Fibroblast of pulmonary artery (primary cell): ENCODE data around the gene LRRC63.
"Not testable (repeated sequence)": the region's sequence is repeated elsewhere in the genome, so short reads cannot be mapped to it uniquely, and the experiment has no call there.

Experiments used
- DNase-seq: peaks from one replicate; pipeline ENCODE4 v3.0.0-alpha.2; 2010; ENCODE audit warnings: low read depth
- H3K4me3 ChIP-seq: replicated peaks from 2 replicates; pipeline ENCODE4 v1.5.1; 2011; ENCODE audit warnings: low read depth, mild to moderate bottlenecking, control low read depth, low read length, moderate library complexity
- TF ChIP-seq, protein P1 (sequence below): IDR thresholded peaks from 2 replicates; pipeline ENCODE4 v1.5.1; 2011; ENCODE audit warnings: mild to moderate bottlenecking, control low read depth, low read length, inconsistent platforms; ENCODE audit errors: missing control alignments

The LRRC63 gene

DNA sequence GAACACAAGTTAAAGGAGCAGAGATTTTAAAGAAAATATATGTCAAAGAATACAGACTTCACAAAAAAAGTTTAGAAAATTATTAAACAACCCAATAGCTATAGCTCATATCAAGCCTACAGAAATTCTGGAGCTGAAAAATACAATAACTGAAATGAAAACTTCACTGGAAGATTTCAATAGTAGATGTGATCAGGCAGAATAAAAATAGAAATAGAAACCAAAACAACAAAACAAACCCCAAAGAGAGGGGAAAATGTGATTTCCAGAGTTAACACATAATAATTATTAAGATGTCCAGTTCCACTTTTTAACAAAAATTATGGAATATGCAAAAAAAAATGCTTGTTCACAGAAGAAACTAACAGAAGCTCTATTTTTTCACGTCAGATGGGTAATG is 23.6 kb downstream of the LRRC63 start:
- TF ChIP-seq, protein P1, sequence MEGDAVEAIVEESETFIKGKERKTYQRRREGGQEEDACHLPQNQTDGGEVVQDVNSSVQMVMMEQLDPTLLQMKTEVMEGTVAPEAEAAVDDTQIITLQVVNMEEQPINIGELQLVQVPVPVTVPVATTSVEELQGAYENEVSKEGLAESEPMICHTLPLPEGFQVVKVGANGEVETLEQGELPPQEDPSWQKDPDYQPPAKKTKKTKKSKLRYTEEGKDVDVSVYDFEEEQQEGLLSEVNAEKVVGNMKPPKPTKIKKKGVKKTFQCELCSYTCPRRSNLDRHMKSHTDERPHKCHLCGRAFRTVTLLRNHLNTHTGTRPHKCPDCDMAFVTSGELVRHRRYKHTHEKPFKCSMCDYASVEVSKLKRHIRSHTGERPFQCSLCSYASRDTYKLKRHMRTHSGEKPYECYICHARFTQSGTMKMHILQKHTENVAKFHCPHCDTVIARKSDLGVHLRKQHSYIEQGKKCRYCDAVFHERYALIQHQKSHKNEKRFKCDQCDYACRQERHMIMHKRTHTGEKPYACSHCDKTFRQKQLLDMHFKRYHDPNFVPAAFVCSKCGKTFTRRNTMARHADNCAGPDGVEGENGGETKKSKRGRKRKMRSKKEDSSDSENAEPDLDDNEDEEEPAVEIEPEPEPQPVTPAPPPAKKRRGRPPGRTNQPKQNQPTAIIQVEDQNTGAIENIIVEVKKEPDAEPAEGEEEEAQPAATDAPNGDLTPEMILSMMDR: no peak
- H3K4me3 ChIP-seq: no peak overlapping the region
- no peak for DNase-seq

DNA sequence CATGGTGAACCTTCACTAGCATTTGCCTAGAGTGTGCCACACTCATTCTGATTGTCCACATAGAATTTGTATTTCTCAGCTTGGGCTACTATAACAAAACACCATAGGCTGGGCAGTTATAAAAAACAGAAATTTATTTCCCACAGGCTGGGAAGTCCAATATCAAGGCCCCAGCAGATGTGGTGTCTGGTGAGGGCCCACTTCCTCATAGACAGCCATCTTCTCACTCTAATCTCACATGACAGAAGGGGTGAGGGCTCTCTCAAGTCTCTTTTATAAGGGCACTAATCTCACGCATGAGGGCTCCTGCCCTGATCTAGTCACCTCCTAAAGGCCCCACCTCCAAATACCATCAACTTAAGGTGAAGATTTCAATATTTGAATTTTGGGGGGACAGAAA is 53.6 kb downstream of the LRRC63 start:
- TF ChIP-seq, protein P1: no peak
- no peak for DNase-seq
- no peak overlapping the region for H3K4me3 ChIP-seq

GRCh38 chr13:46267166-46267565 is 55.4 kb downstream of the LRRC63 start:
- TF ChIP-seq, protein P1: no peak
- DNase-seq: no peak
- no peak overlapping the region for H3K4me3 ChIP-seq

- H3K4me3 ChIP-seq: no peak overlapping the region
- DNase-seq: no peak
- TF ChIP-seq, protein P1: no peak
Observed at GRCh38 chr13:46270416-46270815, 58.7 kb downstream of the LRRC63 start.

- no peak for DNase-seq
- TF ChIP-seq, protein P1: no peak
- H3K4me3 ChIP-seq: no peak overlapping the region
Observed at GRCh38 chr13:46274094-46274698, 62.5 kb downstream of the LRRC63 start.

DNA sequence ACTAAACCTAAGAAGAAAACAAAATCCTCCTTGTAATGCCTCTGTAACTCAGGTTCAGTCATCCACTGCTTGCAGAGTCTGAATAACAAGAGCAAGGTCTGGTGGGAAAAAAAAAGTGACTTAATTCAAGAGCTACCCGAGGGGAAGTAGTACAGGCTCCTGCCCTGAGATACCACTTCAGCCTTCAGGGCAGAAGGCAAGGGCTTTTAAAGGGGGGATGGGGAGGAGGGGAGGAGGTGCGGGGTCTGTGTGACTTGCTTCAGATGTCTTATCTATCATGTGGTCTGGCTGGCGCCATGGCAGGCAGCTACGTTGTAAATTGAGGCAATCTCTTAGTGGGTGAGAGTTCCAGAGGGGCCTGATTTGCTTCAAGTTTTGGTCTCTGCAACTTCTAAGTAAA is 66.7 kb downstream of the LRRC63 start:
- no peak overlapping the region for H3K4me3 ChIP-seq
- DNase-seq: no peak
- TF ChIP-seq, protein P1: no peak

DNA sequence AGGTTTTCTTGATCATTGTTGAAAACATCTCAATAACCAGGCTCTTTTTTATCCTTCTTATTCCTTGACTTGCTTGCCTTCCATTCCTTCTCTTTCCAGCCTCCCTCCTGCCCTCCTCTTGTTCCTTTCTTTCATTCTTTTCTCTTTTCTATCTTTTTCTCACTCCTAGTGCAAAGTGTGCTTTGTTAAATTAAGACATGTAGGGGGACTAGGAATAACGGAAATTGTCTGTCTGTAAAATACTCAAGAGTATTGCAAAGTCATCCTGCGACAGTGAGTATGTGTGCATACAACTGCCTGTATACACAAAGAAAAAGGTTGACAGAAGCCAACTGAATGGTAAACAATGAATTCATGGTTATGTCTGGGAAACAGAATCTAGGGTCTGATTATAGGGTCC is 70.1 kb downstream of the LRRC63 start:
- TF ChIP-seq, protein P1: no peak
- no peak overlapping the region for H3K4me3 ChIP-seq
- no peak for DNase-seq

GRCh38 chr13:46283912-46284824 is 72.4 kb downstream of the LRRC63 start:
- H3K4me3 ChIP-seq, DNase-seq: not testable (repeated sequence)
